NT2/D1 (cell line): ENCODE data around the gene CSN3.
"Not testable (repeated sequence)": the region's sequence is repeated elsewhere in the genome, so short reads cannot be mapped to it uniquely, and the experiment has no call there.

ENCODE experiments used
- YY1 ChIP-seq: IDR thresholded peaks from 2 replicates; pipeline ENCODE4 v1.6.1; 2011; ENCODE audit not compliant: insufficient read length, insufficient read depth
- ZNF274 ChIP-seq: IDR thresholded peaks from 2 replicates; pipeline ENCODE4 v1.6.1; 2011; ENCODE audit warnings: mild to moderate bottlenecking, low read depth, low read length

DNA sequence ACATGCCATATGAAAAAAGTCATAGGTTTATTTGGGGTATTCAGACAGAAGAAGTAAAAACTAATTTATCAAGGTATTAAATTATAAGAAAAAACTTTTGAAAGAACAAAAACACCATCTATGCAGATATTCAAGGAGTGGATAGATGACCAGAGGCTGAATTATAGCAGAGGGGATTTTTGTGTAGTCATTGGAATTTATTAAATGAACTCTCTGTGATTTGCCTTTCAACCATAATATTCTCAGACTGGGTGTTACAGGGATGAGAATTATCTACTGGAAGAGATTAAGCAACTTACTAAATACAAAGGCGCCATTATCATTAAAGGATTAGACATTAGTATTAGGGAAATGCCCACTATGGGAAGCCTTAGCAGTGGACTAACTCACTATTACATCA lies 25.8 kb upstream of the CSN3 start:
- TF ChIP-seq ZNF274, YY1: not testable (repeated sequence)
